HepG2 (cell line): ENCODE results near the gene RMND5A. TPM values are rescaled to one million over a fixed set of nuclear protein-coding genes. Genes with fewer than 3 reads are reported as not detected.

Experiments
- ATAC-seq: fragments of 200-7000 bp; cut with Tn5 transposase; 3 replicates; pipeline ENCODE4 v1.9.1; 2020; ENCODE audit warnings: mild to moderate bottlenecking, moderate library complexity
- BruUV-seq: library from RNA; stranded (reverse); fragments of 400-500 nt; replicated peaks from 2 replicates; lab custom pipeline; 2021; lab: Mats Ljungman, UMichigan
- CTCF ChIA-PET: fragments of 300-600 bp; formaldehyde crosslinking; extraction: SDS; loops from one replicate; lab custom pipeline; 2021; ENCODE audit warnings: low total read pairs, inconsistent platforms, low intra/inter-chr PET ratio; lab: Yijun Ruan, JAX
- POLR2A ChIA-PET: fragments of 350-600 bp; sonication (Branson Sonifier 250); formaldehyde crosslinking; loops from one replicate; lab custom pipeline; 2020; ENCODE audit warnings: antibody characterized with exemption, inconsistent platforms; lab: Yijun Ruan, JAX
- DNase-seq: peaks from one replicate; pipeline ENCODE4 v3.0.0-alpha.2; 2015; ENCODE audit warnings: low spot score
- FAIRE-seq: peaks from 3 replicates; lab custom pipeline; 2011; peaks lifted over from hg19 to GRCh38; lab: Jason Lieb, UNC
- H2AFZ ChIP-seq: one replicate; pipeline ENCODE4 v1.6.1; 2011; ENCODE audit warnings: low read length, inconsistent platforms
- H3K27ac ChIP-seq: fragments of 300-600 bp; 3 replicates; pipeline ENCODE4 v1.8.0; 2011; ENCODE audit warnings: mixed run types, mild to moderate bottlenecking, mixed read lengths, low read length, inconsistent platforms; ENCODE audit not compliant: insufficient read depth; ENCODE audit errors: extremely low read length
- H3K27me3 ChIP-seq, 2 experiments: fragments of 200-600 bp in 1 of 2; 2 replicates in 1 of 2; 3 replicates in 1 of 2; pipeline versions ENCODE4 v1.6.0 to v1.8.0; 2011; ENCODE audit warnings: low read length in 2 of 2, mild to moderate bottlenecking in 2 of 2, moderate library complexity in 2 of 2, inconsistent platforms in 1 of 2; ENCODE audit not compliant: insufficient read depth in 2 of 2, control insufficient read depth in 1 of 2
- H3K36me3 ChIP-seq, 2 experiments: fragments of 200-600 bp in 1 of 2; replicated peaks in 1 of 2; 2 replicates in 1 of 2; 3 replicates in 1 of 2; pipeline versions ENCODE4 v1.5.1 to v1.8.0; 2011; ENCODE audit warnings: low read length in 2 of 2, inconsistent platforms in 1 of 2; ENCODE audit not compliant: insufficient read depth in 2 of 2, control insufficient read depth in 1 of 2
- H3K4me1 ChIP-seq: 2 replicates; pipeline ENCODE4 v1.5.1; 2012; ENCODE audit warnings: low read length, inconsistent platforms; ENCODE audit not compliant: insufficient read depth
- H3K4me2 ChIP-seq: 2 replicates; pipeline ENCODE4 v1.6.0; 2011; ENCODE audit warnings: low read depth, low read length, inconsistent platforms
- H3K4me3 ChIP-seq, 3 experiments: fragments of 200-600 bp in 1 of 3; sonication (generic), shearing (Covaris generic) in 1 of 3; replicated peaks in 1 of 3; 2 replicates each; pipeline ENCODE4 v1.5.1; 2011 to 2016; ENCODE audit warnings: low read length in 3 of 3, inconsistent platforms in 2 of 3, low read depth in 2 of 3, mild to moderate bottlenecking in 2 of 3, control low read depth in 1 of 3, mixed read lengths in 1 of 3; ENCODE audit not compliant: insufficient read depth in 1 of 3
- H3K79me2 ChIP-seq: one replicate; pipeline ENCODE4 v1.6.1; 2011; ENCODE audit warnings: low read length, inconsistent platforms; ENCODE audit not compliant: insufficient read depth
- H3K9ac ChIP-seq: 2 replicates; pipeline ENCODE4 v1.6.0; 2011; ENCODE audit warnings: mild to moderate bottlenecking, low read depth, low read length, inconsistent platforms; ENCODE audit not compliant: insufficient read depth
- H3K9me3 ChIP-seq: 2 replicates; pipeline ENCODE4 v1.5.1; 2012; ENCODE audit warnings: mild to moderate bottlenecking, low read length
- H4K20me1 ChIP-seq: 2 replicates; pipeline ENCODE4 v1.6.0; 2011; ENCODE audit warnings: inconsistent platforms, mild to moderate bottlenecking, low read length, moderate library complexity; ENCODE audit not compliant: insufficient read depth
- ETV6 ChIP-seq: sonication (generic); formaldehyde crosslinking; conservative IDR thresholded peaks from 2 replicates; pipeline ENCODE4 v1.4.0; 2020; ENCODE audit warnings: missing genetic modification reagents
- HMG20A ChIP-seq: IDR thresholded peaks from 2 replicates; pipeline ENCODE4 v1.6.1; 2016; ENCODE audit warnings: borderline replicate concordance
- MED1 ChIP-seq: sonication (generic); formaldehyde crosslinking; IDR thresholded peaks from 2 replicates; pipeline ENCODE4 v1.4.0; 2020; ENCODE audit warnings: missing genetic modification reagents
- MED8 ChIP-seq: sonication (generic); formaldehyde crosslinking; IDR thresholded peaks from 2 replicates; pipeline ENCODE4 v1.8.1; 2023; ENCODE audit warnings: mild to moderate bottlenecking, missing genetic modification reagents; ENCODE audit not compliant: insufficient replicate concordance
- SCMH1 ChIP-seq: sonication (generic); formaldehyde crosslinking; IDR thresholded peaks from 2 replicates; pipeline ENCODE4 v1.9.0; 2021; ENCODE audit warnings: missing genetic modification reagents, mild to moderate bottlenecking, borderline replicate concordance
- SNAPC2 ChIP-seq: sonication (generic); formaldehyde crosslinking; IDR thresholded peaks from 2 replicates; pipeline ENCODE4 v1.8.1; 2022; ENCODE audit warnings: mild to moderate bottlenecking, missing genetic modification reagents
- TAF15 ChIP-seq: fragments of 200-400 bp; formaldehyde crosslinking; IDR thresholded peaks from one replicate; pipeline ENCODE4 v1.6.1; 2018; ENCODE audit warnings: mild to moderate bottlenecking, low read depth, low read length; ENCODE audit not compliant: poor library complexity, severe bottlenecking
- ZKSCAN5 ChIP-seq: sonication (generic); formaldehyde crosslinking; IDR thresholded peaks from 2 replicates; pipeline ENCODE4 v1.5.1; 2020; ENCODE audit warnings: mild to moderate bottlenecking, missing genetic modification reagents
- ZNF615 ChIP-seq: sonication (generic); formaldehyde crosslinking; IDR thresholded peaks from 2 replicates; pipeline ENCODE4 v1.5.0; 2020; ENCODE audit warnings: mild to moderate bottlenecking, missing genetic modification reagents, borderline replicate concordance
- ZSCAN22 ChIP-seq: sonication (generic); formaldehyde crosslinking; IDR thresholded peaks from 2 replicates; pipeline ENCODE4 v1.4.0; 2020; ENCODE audit warnings: mild to moderate bottlenecking, missing genetic modification reagents
- WGBS: methylation state at CpG from one replicate; pipeline ENCODE4 v1.1.6; 2017; ENCODE audit warnings: low lambda C conversion rate; 5-methylcytosine and 5-hydroxymethylcytosine counted together
- in situ Hi-C: cut with HindIII; loops from 2 replicates; pipeline ENCODE4 v1.10.0; 2017; ENCODE audit warnings: low pct_unique_long_range_greater_than_20kb; ENCODE audit not compliant: extremely low pct_ligation_motif_present
- intact Hi-C: fragments of 100-400 bp; cut with micrococcal nuclease; formaldehyde crosslinking; loops from one replicate; pipeline ENCODE4 v1.10.0; 2022; ENCODE audit not compliant: unreplicated experiment
- polyA plus RNA-seq, 8 experiments: library from polyadenylated mRNA; depleted of rRNA in 3 of 8; stranded (reverse) in 7 of 8; unstranded in 1 of 8; fragments of >200 nt; fragmentation: Illumina TruSeq in 4 of 8; extraction: Trizol in 4 of 8; gene quantifications; 2 replicates each; pipeline versions ENCODE4 v1.2.1 to v1.2.3, GENCODE V29; 2011 to 2016; ENCODE audit warnings: low read depth in 4 of 8, missing spikeins in 1 of 8, mixed read lengths in 1 of 8; ENCODE audit not compliant: insufficient read depth in 1 of 8
- total RNA-seq, 5 experiments: library from RNA; depleted of rRNA; stranded (reverse); fragments of >200 nt; fragmentation: Illumina TruSeq; extraction: Trizol; gene quantifications; 2 replicates each; pipeline ENCODE4 v1.2.3, GENCODE V29; 2016; ENCODE audit warnings: low read depth in 1 of 5
- TF ChIP-seq, protein P1 (sequence below): sonication (generic); formaldehyde crosslinking; IDR thresholded peaks from 2 replicates; pipeline ENCODE4 v1.5.0; 2020; ENCODE audit warnings: missing genetic modification reagents, mild to moderate bottlenecking, borderline replicate concordance
- TF ChIP-seq, protein P2 (sequence below): sonication (generic); IDR thresholded peaks from 2 replicates; pipeline ENCODE4 v1.6.1; 2016; ENCODE audit warnings: low read depth, borderline replicate concordance
- TF ChIP-seq, protein P3 (sequence below): sonication (generic); formaldehyde crosslinking; IDR thresholded peaks from 2 replicates; pipeline ENCODE4 v1.8.0; 2022; ENCODE audit warnings: missing genetic modification reagents, mild to moderate bottlenecking, inconsistent platforms, borderline replicate concordance
- TF ChIP-seq, protein P4 (sequence below): sonication (generic); formaldehyde crosslinking; IDR thresholded peaks from 2 replicates; pipeline ENCODE4 v1.5.0; 2020; ENCODE audit warnings: missing genetic modification reagents

Gene RMND5A
- total and polyA plus RNA-seq, 2 of the 13 experiments (the other 11 are each of a cell fraction or from before 2014, with no cell fraction given) = 31.0 to 66.4 TPM

DNA sequence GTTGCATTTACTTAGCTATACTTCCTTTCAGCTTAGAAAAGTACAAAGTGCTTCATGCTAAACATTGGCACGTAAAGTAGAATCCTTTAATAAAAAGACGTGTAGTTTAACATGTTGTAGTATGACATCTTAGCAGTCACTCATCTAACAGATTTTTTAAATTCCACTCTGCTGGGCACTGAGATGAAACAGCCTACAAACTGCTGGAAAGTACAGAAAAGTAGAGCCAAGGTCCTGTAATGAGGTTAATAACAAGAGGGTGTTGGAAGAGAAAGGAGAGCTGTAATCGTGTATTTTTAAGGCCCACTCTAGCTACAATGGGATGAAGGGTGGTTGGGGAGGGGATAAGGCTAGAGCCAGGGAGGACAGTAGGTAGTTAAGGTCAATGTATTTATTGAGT is 59.9 kb downstream of the RMND5A start:
- no peak for FAIRE-seq
- intact Hi-C loops (no loop called here), in situ Hi-C loops (no loop called here)
- TF ChIP-seq, protein P1, sequence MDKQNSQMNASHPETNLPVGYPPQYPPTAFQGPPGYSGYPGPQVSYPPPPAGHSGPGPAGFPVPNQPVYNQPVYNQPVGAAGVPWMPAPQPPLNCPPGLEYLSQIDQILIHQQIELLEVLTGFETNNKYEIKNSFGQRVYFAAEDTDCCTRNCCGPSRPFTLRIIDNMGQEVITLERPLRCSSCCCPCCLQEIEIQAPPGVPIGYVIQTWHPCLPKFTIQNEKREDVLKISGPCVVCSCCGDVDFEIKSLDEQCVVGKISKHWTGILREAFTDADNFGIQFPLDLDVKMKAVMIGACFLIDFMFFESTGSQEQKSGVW (CRISPR knock-in tag) = no peak
- TF ChIP-seq MED8 (no peak), HMG20A (no peak), MED1 (CRISPR knock-in tag) (no peak), SCMH1 (CRISPR knock-in tag) (no peak), ZKSCAN5 (CRISPR knock-in tag) (no peak), ETV6 (no peak), ZNF615 (CRISPR knock-in tag) (no peak), SNAPC2 (CRISPR knock-in tag) (no peak), TAF15 (no peak), ZSCAN22 (CRISPR knock-in tag) (no peak)
- TF ChIP-seq, protein P2, sequence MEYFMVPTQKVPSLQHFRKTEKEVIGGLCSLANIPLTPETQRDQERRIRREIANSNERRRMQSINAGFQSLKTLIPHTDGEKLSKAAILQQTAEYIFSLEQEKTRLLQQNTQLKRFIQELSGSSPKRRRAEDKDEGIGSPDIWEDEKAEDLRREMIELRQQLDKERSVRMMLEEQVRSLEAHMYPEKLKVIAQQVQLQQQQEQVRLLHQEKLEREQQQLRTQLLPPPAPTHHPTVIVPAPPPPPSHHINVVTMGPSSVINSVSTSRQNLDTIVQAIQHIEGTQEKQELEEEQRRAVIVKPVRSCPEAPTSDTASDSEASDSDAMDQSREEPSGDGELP = no peak
- TF ChIP-seq, protein P3, sequence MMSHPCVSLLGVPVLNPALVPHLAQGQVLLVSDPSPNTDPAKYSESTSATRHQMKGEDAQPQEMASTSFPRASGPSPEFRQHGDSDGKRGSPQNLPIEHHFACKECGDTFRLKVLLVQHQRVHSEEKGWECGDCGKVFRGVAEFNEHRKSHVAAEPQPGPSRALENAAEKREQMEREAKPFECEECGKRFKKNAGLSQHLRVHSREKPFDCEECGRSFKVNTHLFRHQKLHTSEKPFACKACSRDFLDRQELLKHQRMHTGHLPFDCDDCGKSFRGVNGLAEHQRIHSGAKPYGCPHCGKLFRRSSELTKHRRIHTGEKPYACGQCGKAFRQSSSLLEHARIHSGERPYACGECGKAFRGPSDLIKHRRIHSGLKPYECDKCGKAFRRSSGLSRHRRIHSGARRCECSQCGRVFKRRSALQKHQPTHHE (CRISPR knock-in tag) = no peak
- TF ChIP-seq, protein P4, sequence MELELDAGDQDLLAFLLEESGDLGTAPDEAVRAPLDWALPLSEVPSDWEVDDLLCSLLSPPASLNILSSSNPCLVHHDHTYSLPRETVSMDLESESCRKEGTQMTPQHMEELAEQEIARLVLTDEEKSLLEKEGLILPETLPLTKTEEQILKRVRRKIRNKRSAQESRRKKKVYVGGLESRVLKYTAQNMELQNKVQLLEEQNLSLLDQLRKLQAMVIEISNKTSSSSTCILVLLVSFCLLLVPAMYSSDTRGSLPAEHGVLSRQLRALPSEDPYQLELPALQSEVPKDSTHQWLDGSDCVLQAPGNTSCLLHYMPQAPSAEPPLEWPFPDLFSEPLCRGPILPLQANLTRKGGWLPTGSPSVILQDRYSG (CRISPR knock-in tag) = no peak
- Histone ChIP-seq H3K9ac (no peak overlapping the region), H3K27ac (no peak overlapping the region), H3K4me1 (no peaks in the 10 kb centered on the region), H4K20me1 (no peaks in the 10 kb centered on the region), H3K4me2 (no peak overlapping the region), H3K4me3 (no peak overlapping the region), H2AFZ (no peak overlapping the region), H3K36me3 (peaks cover 2 to 11% of the 10 kb centered on the region in 2 experiments; a peak in 4 of 5 replicates), H3K27me3 (peaks cover 0 to 7% of the 10 kb centered on the region in 2 experiments; a peak in 2 of 5 replicates), H3K79me2 (no peaks in the 10 kb centered on the region), H3K9me3 (no peaks in the 10 kb centered on the region)
- 61% methylated on average over 3 of the region's 3 CpGs for WGBS
- ChIA-PET CTCF (no interaction called here), POLR2A (no interaction called here)
- no TSS peak for BruUV-seq
- peak; percentile 14; the same call in 1 of the 3 replicates for ATAC-seq
- no peak for DNase-seq
